Naive thymus-derived CD4-positive, alpha-beta T cell (primary cell): ENCODE measurements around the gene NOS3. TPM values are rescaled to one million over a fixed set of nuclear protein-coding genes. Genes with fewer than 3 reads are reported as not detected.
"Not testable (repeated sequence)": the region's sequence is repeated elsewhere in the genome, so short reads cannot be mapped to it uniquely, and the experiment has no call there.

Experiments used
- ATAC-seq: fragments of 150-1000 bp; cut with Tn5 transposase; 2 replicates; pipeline ENCODE4 v1.10.0; 2021; ENCODE audit warnings: mild to moderate bottlenecking, moderate library complexity
- CTCF ChIA-PET: fragments of 350-600 bp; sonication (Branson Sonifier 250); formaldehyde crosslinking; loops from one replicate; lab custom pipeline; 2021; ENCODE audit warnings: antibody characterized with exemption; lab: Charles Lee
- POLR2A ChIA-PET: fragments of 350-600 bp; sonication (Branson Sonifier 250); formaldehyde crosslinking; loops from one replicate; lab custom pipeline; 2021; ENCODE audit warnings: antibody characterized with exemption, inconsistent platforms; lab: Charles Lee
- DNase-seq, 9 donors: peaks; one replicate each; pipeline versions ENCODE4 v3.0.0 to v3.0.0-alpha.2; 2020 to 2022; ENCODE audit warnings: mixed read lengths in 1 of 9
- H3K27ac ChIP-seq: one replicate; pipeline ENCODE4 v1.7.0; 2013; ENCODE audit warnings: mild to moderate bottlenecking, low read depth, low read length, moderate library complexity
- H3K27me3 ChIP-seq, 2 donors: one replicate each; pipeline ENCODE4 v1.7.0; 2013; ENCODE audit warnings: low read length in 2 of 2, mild to moderate bottlenecking in 2 of 2, moderate library complexity in 2 of 2; ENCODE audit not compliant: control insufficient read depth in 2 of 2, insufficient read depth in 2 of 2
- H3K36me3 ChIP-seq, 3 experiments: 1 replicate in 2 of 3; 2 replicates in 1 of 3; pipeline ENCODE4 v1.7.0; 2013; ENCODE audit warnings: low read length in 3 of 3, mild to moderate bottlenecking in 3 of 3, moderate library complexity in 1 of 3; ENCODE audit not compliant: insufficient read depth in 3 of 3, control insufficient read depth in 2 of 3
- H3K4me1 ChIP-seq, 2 donors: one replicate each; pipeline ENCODE4 v1.7.0; 2013; ENCODE audit warnings: low read length in 2 of 2, mild to moderate bottlenecking in 2 of 2, moderate library complexity in 1 of 2; ENCODE audit not compliant: control insufficient read depth in 2 of 2, insufficient read depth in 2 of 2
- H3K4me3 ChIP-seq: 2 replicates; pipeline ENCODE4 v1.7.0; 2013; ENCODE audit warnings: mild to moderate bottlenecking, low read length
- H3K9me3 ChIP-seq, 3 experiments: 1 replicate in 2 of 3; 2 replicates in 1 of 3; pipeline ENCODE4 v1.7.0; 2013; ENCODE audit warnings: low read length in 3 of 3; ENCODE audit not compliant: control insufficient read depth in 2 of 3
- H3K27ac Mint-ChIP-seq, 9 donors: one replicate each; pipeline ENCODE4 v1.8.0; 2020 to 2022; ENCODE audit warnings: mixed read lengths in 9 of 9, mild to moderate bottlenecking in 8 of 9, moderate library complexity in 5 of 9, inconsistent platforms in 2 of 9
- H3K27me3 Mint-ChIP-seq, 5 donors: one replicate each; pipeline ENCODE4 v1.8.0; 2021 to 2022; ENCODE audit warnings: mixed read lengths in 5 of 5, mild to moderate bottlenecking in 1 of 5
- H3K36me3 Mint-ChIP-seq, 5 donors: one replicate each; pipeline ENCODE4 v1.8.0; 2020 to 2022; ENCODE audit warnings: mixed read lengths in 5 of 5, mild to moderate bottlenecking in 3 of 5, inconsistent platforms in 1 of 5
- H3K4me1 Mint-ChIP-seq, 7 donors: one replicate each; pipeline ENCODE4 v1.8.0; 2020 to 2022; ENCODE audit warnings: mixed read lengths in 7 of 7, mild to moderate bottlenecking in 3 of 7, inconsistent platforms in 1 of 7
- H3K4me3 Mint-ChIP-seq, 10 donors: one replicate each; pipeline ENCODE4 v1.8.0; 2020 to 2022; ENCODE audit warnings: mild to moderate bottlenecking in 10 of 10, mixed read lengths in 10 of 10, moderate library complexity in 6 of 10, inconsistent platforms in 2 of 10
- H3K9me3 Mint-ChIP-seq, 11 donors: one replicate each; pipeline ENCODE4 v1.8.0; 2020 to 2022; ENCODE audit warnings: mixed read lengths in 11 of 11, mild to moderate bottlenecking in 4 of 11, inconsistent platforms in 1 of 11, moderate library complexity in 1 of 11
- intact Hi-C, 2 donors: fragments of 100-400 bp; cut with micrococcal nuclease; formaldehyde crosslinking; loops; one replicate each; pipeline ENCODE4 v1.15.1; 2023
- polyA plus RNA-seq, 2 donors: library from polyadenylated mRNA; unstranded; fragments of 300-500 nt; fragmentation: Illumina TruSeq; gene quantifications; one replicate each; pipeline ENCODE4 v1.2.3, GENCODE V29; 2021
- total RNA-seq, 6 experiments: library from RNA in 5 of 6; stranded (reverse) in 5 of 6; gene quantifications; 1 replicate in 5 of 6; 2 replicates in 1 of 6; pipeline ENCODE4 v1.2.3 and lab custom pipeline; 2021 to 2026

The NOS3 gene
- total and polyA plus RNA-seq, 7 experiments from 2014 or later = 2.8 to 19.1 (median 7.9) TPM

GRCh38 chr7:151009327-151010036 is 18.7 kb downstream of the NOS3 start:
- ChIA-PET POLR2A (interaction anchor here (0.6 to 2.7 kb wide), 10 partner anchors 10 to 276 kb away, joined by 3 to 17 read pairs (median 4); partner anchors contain the start of gene ABCB8), CTCF (interaction anchor here (0.7 to 5.1 kb wide), 7 partner anchors 9 to 140 kb away, joined by 3 to 29 read pairs (median 8); partner anchors contain the start of gene NOS3)
- intact Hi-C loops = loop anchor here (5.0 kb wide), 3 partner anchors 218 to 687 kb away; partner anchors contain the start of genes ABCF2 (in 1 of the 2), ACTR3C (in 1 of the 2) and LRRC61 (in 1 of the 2)
- Histone ChIP-seq H3K9me3 (no peaks in the 10 kb centered on the region), H3K4me3 (no peak overlapping the region), H3K27ac (peak overlapping the region; percentile 73), H3K36me3 (no peaks in the 10 kb centered on the region), H3K27me3 (no peaks in the 10 kb centered on the region), H3K4me1 (peaks cover 56 to 71% of the 10 kb centered on the region in 2 donors)
- Mint-ChIP-seq H3K36me3 (peaks cover 0 to 11% (median 2%) of the 10 kb centered on the region in 5 donors), H3K4me1 (peaks cover 42 to 84% (median 72%) of the 10 kb centered on the region in 7 donors), H3K27ac (peak overlapping the region in 6 of 9 donors; percentile 43 to 99 (median 88)), H3K9me3 (peaks cover 0 to 4% (median 0%) of the 10 kb centered on the region in 11 donors), H3K27me3 (no peaks in the 10 kb centered on the region), H3K4me3 (peak overlapping the region in 2 of 10 donors; percentile 60 to 81)
- DNase-seq = no peak
- ATAC-seq = no peak

- Mint-ChIP-seq H3K27me3 (no peaks in the 10 kb centered on the region), H3K4me3 (peak overlapping the region in 5 of 10 donors; percentile 57 to 79 (median 65)), H3K4me1 (peaks cover 42 to 87% (median 75%) of the 10 kb centered on the region in 7 donors), H3K27ac (peak overlapping the region; percentile 81 to 99 (median 94)), H3K9me3 (peaks cover 0 to 4% (median 0%) of the 10 kb centered on the region in 11 donors), H3K36me3 (peaks cover 0 to 12% (median 0%) of the 10 kb centered on the region in 5 donors)
- intact Hi-C loops = loop anchor here (5.0 kb wide), 3 partner anchors 217 to 688 kb away; partner anchors contain the start of genes ABCF2 (in 1 of the 2), ACTR3C (in 1 of the 2) and LRRC61 (in 1 of the 2)
- H3K4me3 ChIP-seq = no peak overlapping the region
- no peaks in the 10 kb centered on the region for H3K9me3 ChIP-seq
- peaks cover 60 to 76% of the 10 kb centered on the region in 2 donors for H3K4me1 ChIP-seq
- ATAC-seq (no peak), DNase-seq (no peak)
- POLR2A ChIA-PET = interaction anchor here (0.6 to 4.9 kb wide), 12 partner anchors 10 to 277 kb away, joined by 3 to 33 read pairs (median 4); partner anchors contain the start of genes ABCB8 and NOS3
- H3K27me3 ChIP-seq = no peaks in the 10 kb centered on the region
- no peaks in the 10 kb centered on the region for H3K36me3 ChIP-seq
- H3K27ac ChIP-seq = peak overlapping the region; percentile 73
- CTCF ChIA-PET = interaction anchor here (0.7 to 5.1 kb wide), 6 partner anchors 8 to 140 kb away, joined by 3 to 29 read pairs (median 12); partner anchors contain the start of gene NOS3
Measured at GRCh38 chr7:151010037-151010306, 19.2 kb downstream of the NOS3 start.

GRCh38 chr7:151010307-151011096 is 19.7 kb downstream of the NOS3 start:
- ChIA-PET POLR2A (interaction anchor here (0.6 to 4.9 kb wide), 18 partner anchors 9 to 435 kb away, joined by 3 to 33 read pairs (median 3); partner anchors contain the start of genes ABCB8 and NOS3), CTCF (interaction anchor here (0.6 to 5.1 kb wide), 11 partner anchors 8 to 529 kb away, joined by 3 to 29 read pairs (median 4); partner anchors contain the start of gene NOS3)
- Mint-ChIP-seq H3K36me3 (peaks cover 0 to 18% (median 0%) of the 10 kb centered on the region in 5 donors), H3K27me3 (no peaks in the 10 kb centered on the region), H3K4me3 (peak overlapping the region; percentile 37 to 85 (median 66)), H3K4me1 (peaks cover 47 to 88% (median 76%) of the 10 kb centered on the region in 7 donors), H3K9me3 (peaks cover 0 to 4% (median 0%) of the 10 kb centered on the region in 11 donors), H3K27ac (peak overlapping the region; percentile 81 to 99 (median 94))
- ATAC-seq (no peak), DNase-seq (peak in 6 of 9 donors; percentile 39 to 56 (median 50))
- H3K4me1 ChIP-seq = peaks cover 64 to 81% of the 10 kb centered on the region in 2 donors
- H3K36me3 ChIP-seq = no peaks in the 10 kb centered on the region
- no peaks in the 10 kb centered on the region for H3K27me3 ChIP-seq
- no peak overlapping the region for H3K4me3 ChIP-seq
- no peaks in the 10 kb centered on the region for H3K9me3 ChIP-seq
- intact Hi-C loops = loop anchor here (5.0 kb wide), 3 partner anchors 217 to 688 kb away; partner anchors contain the start of genes ABCF2 (in 1 of the 2), ACTR3C (in 1 of the 2) and LRRC61 (in 1 of the 2)
- peak overlapping the region; percentile 73 for H3K27ac ChIP-seq

- Histone ChIP-seq H3K27ac (peak overlapping the region; percentile 73), H3K27me3 (no peaks in the 10 kb centered on the region), H3K4me3 (no peak overlapping the region), H3K36me3 (no peaks in the 10 kb centered on the region), H3K9me3 (no peaks in the 10 kb centered on the region), H3K4me1 (peaks cover 64 to 87% of the 10 kb centered on the region in 2 donors)
- H3K4me1 Mint-ChIP-seq = peaks cover 49 to 90% (median 75%) of the 10 kb centered on the region in 7 donors
- no peak for ATAC-seq
- H3K9me3 Mint-ChIP-seq = peaks cover 0 to 4% (median 0%) of the 10 kb centered on the region in 11 donors
- no peak for DNase-seq
- ChIA-PET POLR2A (interaction anchor here (0.7 to 4.9 kb wide), 13 partner anchors 9 to 435 kb away, joined by 3 to 33 read pairs (median 5); partner anchors contain the start of genes ABCB8 and NOS3), CTCF (interaction anchor here (0.6 to 5.1 kb wide), 9 partner anchors 9 to 530 kb away, joined by 3 to 28 read pairs (median 4); partner anchors contain the start of gene NOS3)
- H3K27ac Mint-ChIP-seq = peak overlapping the region; percentile 81 to 99 (median 94)
- peaks cover 0 to 20% (median 0%) of the 10 kb centered on the region in 5 donors for H3K36me3 Mint-ChIP-seq
- intact Hi-C loops = loop anchor here (5.0 kb wide), 3 partner anchors 216 to 689 kb away; partner anchors contain the start of genes ABCF2 (in 1 of the 2), ACTR3C (in 1 of the 2) and LRRC61 (in 1 of the 2)
- no peaks in the 10 kb centered on the region for H3K27me3 Mint-ChIP-seq
- H3K4me3 Mint-ChIP-seq = peak overlapping the region; percentile 37 to 85 (median 66)
Measured at GRCh38 chr7:151011097-151011409, 20.2 kb downstream of the NOS3 start.

- intact Hi-C loops = loop anchor here (2.0 to 5.0 kb wide), 5 partner anchors 37 to 689 kb away; partner anchors contain the start of genes ABCF2 (in 1 of the 2), ACTR3C (in 1 of the 2), AGAP3 (in 1 of the 2) and LRRC61 (in 1 of the 2)
- peak overlapping the region; percentile 81 to 99 (median 98) for H3K27ac Mint-ChIP-seq
- H3K9me3 Mint-ChIP-seq, H3K27me3 Mint-ChIP-seq, H3K36me3 ChIP-seq, H3K27me3 ChIP-seq, ATAC-seq, H3K4me3 ChIP-seq, DNase-seq, H3K9me3 ChIP-seq: not testable (repeated sequence)
- H3K4me3 Mint-ChIP-seq = peak overlapping the region; percentile 42 to 91 (median 66)
- peaks cover 0 to 20% (median 0%) of the 10 kb centered on the region in 5 donors for H3K36me3 Mint-ChIP-seq
- Histone ChIP-seq H3K27ac (peak overlapping the region; percentile 97), H3K4me1 (peaks cover 64 to 89% of the 10 kb centered on the region in 2 donors)
- peaks cover 53 to 90% (median 77%) of the 10 kb centered on the region in 7 donors for H3K4me1 Mint-ChIP-seq
- ChIA-PET POLR2A (interaction anchor here (0.9 to 4.9 kb wide), 6 partner anchors 8 to 436 kb away, joined by 3 to 33 read pairs (median 7); partner anchors contain the start of gene ABCB8), CTCF (interaction anchor here (0.6 to 5.1 kb wide), 7 partner anchors 18 to 99 kb away, joined by 3 to 28 read pairs (median 5); partner anchors contain the start of gene NOS3)
Measured at GRCh38 chr7:151011616-151012015, 20.8 kb downstream of the NOS3 start.
